ENCODE results near the gene BSDC1.

DNA sequence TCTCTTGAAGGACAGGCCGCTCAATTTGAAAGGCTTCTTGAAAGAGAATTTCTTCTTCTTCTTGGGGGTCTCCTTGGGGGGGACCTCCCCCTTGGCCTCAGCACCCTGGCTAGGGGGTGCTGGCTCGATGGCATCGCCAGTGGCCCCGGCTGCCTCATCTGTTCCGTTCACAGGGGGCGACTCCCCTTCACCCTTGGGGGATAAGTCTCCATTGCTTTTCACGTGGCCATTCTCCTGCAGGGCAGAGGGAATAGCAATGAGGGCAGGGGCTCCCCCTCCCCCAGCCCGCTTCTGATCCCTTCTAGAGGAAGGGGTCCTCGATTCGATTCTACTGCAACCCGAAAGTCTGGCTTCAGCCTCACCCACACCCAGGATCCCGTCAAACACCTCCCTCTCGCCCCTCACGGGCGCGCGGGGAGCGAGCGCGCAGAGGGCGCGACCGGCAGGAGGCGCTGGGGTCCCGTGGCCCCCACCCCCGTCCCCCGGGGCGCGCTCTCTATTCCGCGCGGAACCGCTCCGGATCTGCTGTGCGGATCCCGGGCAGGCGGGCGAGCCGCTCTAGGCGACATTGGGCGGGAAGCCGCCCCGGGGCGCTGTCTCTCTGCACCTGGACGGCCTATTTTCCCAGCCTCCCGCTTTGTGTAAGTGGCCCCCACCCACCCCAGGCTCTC, 59.2 kb downstream of the BSDC1 start:
- TF ChIP-seq, protein P1, sequence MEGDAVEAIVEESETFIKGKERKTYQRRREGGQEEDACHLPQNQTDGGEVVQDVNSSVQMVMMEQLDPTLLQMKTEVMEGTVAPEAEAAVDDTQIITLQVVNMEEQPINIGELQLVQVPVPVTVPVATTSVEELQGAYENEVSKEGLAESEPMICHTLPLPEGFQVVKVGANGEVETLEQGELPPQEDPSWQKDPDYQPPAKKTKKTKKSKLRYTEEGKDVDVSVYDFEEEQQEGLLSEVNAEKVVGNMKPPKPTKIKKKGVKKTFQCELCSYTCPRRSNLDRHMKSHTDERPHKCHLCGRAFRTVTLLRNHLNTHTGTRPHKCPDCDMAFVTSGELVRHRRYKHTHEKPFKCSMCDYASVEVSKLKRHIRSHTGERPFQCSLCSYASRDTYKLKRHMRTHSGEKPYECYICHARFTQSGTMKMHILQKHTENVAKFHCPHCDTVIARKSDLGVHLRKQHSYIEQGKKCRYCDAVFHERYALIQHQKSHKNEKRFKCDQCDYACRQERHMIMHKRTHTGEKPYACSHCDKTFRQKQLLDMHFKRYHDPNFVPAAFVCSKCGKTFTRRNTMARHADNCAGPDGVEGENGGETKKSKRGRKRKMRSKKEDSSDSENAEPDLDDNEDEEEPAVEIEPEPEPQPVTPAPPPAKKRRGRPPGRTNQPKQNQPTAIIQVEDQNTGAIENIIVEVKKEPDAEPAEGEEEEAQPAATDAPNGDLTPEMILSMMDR (IDR thresholded peaks at IDR 0.05; ENCODE audit: low read length): peak; percentile 67
- no peak for TF ChIP-seq EZH2 (IDR thresholded peaks at IDR 0.05; ENCODE audit: borderline replicate concordance, low read length)

Measured in OCI-LY1 (cell line).